ENCODE results near the gene FLT1. TPM values are rescaled to one million over a fixed set of nuclear protein-coding genes. Genes with fewer than 3 reads are reported as not detected.

The FLT1 gene
- total RNA-seq, 2 experiments from 2014 or later = 1.6 to 2.5 TPM

- POLR2A ChIA-PET = interaction anchor here (1.2 to 1.3 kb wide), 2 partner anchors 25 to 340 kb away, joined by 3 to 5 read pairs; partner anchors contain the start of gene POMP
- Histone ChIP-seq H3K4me2 (ENCODE audit: low read length) (no peak overlapping the region), H4K20me1 (ENCODE audit: insufficient read depth, low read length) (no peaks in the 10 kb centered on the region), H3K79me2 (ENCODE audit: insufficient read depth, low read depth, low read length) (no peaks in the 10 kb centered on the region), H3K27ac (ENCODE audit: low read depth, low read length, poor library complexity, severe bottlenecking) (no peak overlapping the region), H3K9me2 (ENCODE audit: insufficient read depth, low read length) (no peaks in the 10 kb centered on the region), H3K9me3 (ENCODE audit: low read length) (no peaks in the 10 kb centered on the region), H3K4me1 (ENCODE audit: insufficient read depth, low read length, poor library complexity, severe bottlenecking) (peaks cover 4% of the 10 kb centered on the region), H2AFZ (ENCODE audit: low read length) (no peak overlapping the region), H3K36me3 (ENCODE audit: insufficient read depth, low read length) (no peaks in the 10 kb centered on the region), H3K4me3 (ENCODE audit: low read depth, low read length, poor library complexity, severe bottlenecking) (no peak overlapping the region)
- intact Hi-C loops (cut with micrococcal nuclease; ENCODE audit: unreplicated experiment) = no loop called here
- BruUV-seq (replicated peaks) = no TSS peak
- peak; percentile 11 for DNase-seq (ENCODE audit: low spot score)
- TF ChIP-seq CTCF (conservative IDR thresholded peaks at IDR 0.05; ENCODE audit: low read length) (no peak), EZH2phosphoT487 (IDR thresholded peaks at IDR 0.05; ENCODE audit: borderline replicate concordance, low read depth, low read length) (no peak)
- CTCF ChIA-PET (ENCODE audit: unreplicated experiment) = no interaction called here
These were observed 176.4 kb downstream of the FLT1 start for GRCh38 chr13:28318496-28318895.

GRCh38 chr13:28316836-28317235 lies 178.1 kb downstream of the FLT1 start:
- TF ChIP-seq EZH2phosphoT487 (IDR thresholded peaks at IDR 0.05; ENCODE audit: borderline replicate concordance, low read depth, low read length) = no peak
- no peak for TF ChIP-seq CTCF (conservative IDR thresholded peaks at IDR 0.05; ENCODE audit: low read length)
- no peak overlapping the region for H3K4me3 ChIP-seq (ENCODE audit: low read depth, low read length, poor library complexity, severe bottlenecking)
- no TSS peak for BruUV-seq (replicated peaks)
- H3K4me1 ChIP-seq (ENCODE audit: insufficient read depth, low read length, poor library complexity, severe bottlenecking) = peaks cover 4% of the 10 kb centered on the region
- H3K79me2 ChIP-seq (ENCODE audit: insufficient read depth, low read depth, low read length) = no peaks in the 10 kb centered on the region
- H3K9me3 ChIP-seq (ENCODE audit: low read length) = no peaks in the 10 kb centered on the region
- H3K27ac ChIP-seq (ENCODE audit: low read depth, low read length, poor library complexity, severe bottlenecking) = no peak overlapping the region
- no peaks in the 10 kb centered on the region for H3K9me2 ChIP-seq (ENCODE audit: insufficient read depth, low read length)
- no peak overlapping the region for H2AFZ ChIP-seq (ENCODE audit: low read length)
- H4K20me1 ChIP-seq (ENCODE audit: insufficient read depth, low read length) = no peaks in the 10 kb centered on the region
- intact Hi-C loops (cut with micrococcal nuclease; ENCODE audit: unreplicated experiment) = no loop called here
- no peak for DNase-seq (ENCODE audit: low spot score)
- ChIA-PET POLR2A (interaction anchor here (0.7 to 1.3 kb wide), 2 partner anchors 23 to 335 kb away, joined by 5 read pairs; no protein-coding TSS in a partner anchor), CTCF (ENCODE audit: unreplicated experiment) (no interaction called here)
- H3K36me3 ChIP-seq (ENCODE audit: insufficient read depth, low read length) = no peaks in the 10 kb centered on the region
- H3K4me2 ChIP-seq (ENCODE audit: low read length) = no peak overlapping the region

GRCh38 chr13:28316129-28316528 lies 178.8 kb downstream of the FLT1 start:
- no peaks in the 10 kb centered on the region for H4K20me1 ChIP-seq (ENCODE audit: insufficient read depth, low read length)
- ChIA-PET POLR2A (interaction anchor here (0.7 kb wide), 2 partner anchors 161 to 336 kb away, joined by 4 to 5 read pairs; no protein-coding TSS in a partner anchor), CTCF (ENCODE audit: unreplicated experiment) (no interaction called here)
- no peaks in the 10 kb centered on the region for H3K36me3 ChIP-seq (ENCODE audit: insufficient read depth, low read length)
- H3K9me3 ChIP-seq (ENCODE audit: low read length) = no peaks in the 10 kb centered on the region
- no peaks in the 10 kb centered on the region for H3K9me2 ChIP-seq (ENCODE audit: insufficient read depth, low read length)
- H3K4me1 ChIP-seq (ENCODE audit: insufficient read depth, low read length, poor library complexity, severe bottlenecking) = peaks cover 4% of the 10 kb centered on the region
- no peak for TF ChIP-seq CTCF (conservative IDR thresholded peaks at IDR 0.05; ENCODE audit: low read length)
- no peak for TF ChIP-seq EZH2phosphoT487 (IDR thresholded peaks at IDR 0.05; ENCODE audit: borderline replicate concordance, low read depth, low read length)
- H3K27ac ChIP-seq (ENCODE audit: low read depth, low read length, poor library complexity, severe bottlenecking) = no peak overlapping the region
- no peak overlapping the region for H3K4me3 ChIP-seq (ENCODE audit: low read depth, low read length, poor library complexity, severe bottlenecking)
- H2AFZ ChIP-seq (ENCODE audit: low read length) = no peak overlapping the region
- no TSS peak for BruUV-seq (replicated peaks)
- H3K79me2 ChIP-seq (ENCODE audit: insufficient read depth, low read depth, low read length) = no peaks in the 10 kb centered on the region
- H3K4me2 ChIP-seq (ENCODE audit: low read length) = no peak overlapping the region
- no peak for DNase-seq (ENCODE audit: low spot score)
- intact Hi-C loops (cut with micrococcal nuclease; ENCODE audit: unreplicated experiment) = no loop called here

Measured in OCI-LY7 (cell line).